ENCODE measurements around the gene ZDHHC24.

GRCh38 chr11:66561178-66561974 lies 15.5 kb upstream of the ZDHHC24 start:
- TF ChIP-seq CTCF (IDR thresholded peaks at IDR 0.05) (no peak), POLR2A (IDR thresholded peaks at IDR 0.05) (no peak)

Measured in esophagus squamous epithelium (tissue), 4 donors.